B cell (primary cell): ENCODE results near the gene TRDN.

Experiments used
- EZH2 ChIP-seq: IDR thresholded peaks from 2 replicates; pipeline ENCODE4 v1.6.1; 2012; ENCODE audit warnings: borderline replicate concordance, low read depth, mild to moderate bottlenecking, moderate library complexity, low read length; ENCODE audit not compliant: insufficient read depth, poor library complexity, severe bottlenecking
- TF ChIP-seq, protein P1 (sequence below): fragments of 200-600 bp; IDR thresholded peaks from one replicate; pipeline ENCODE4 v1.8.0; 2022; ENCODE audit warnings: antibody characterized with exemption, mild to moderate bottlenecking

- TF ChIP-seq, protein P1, sequence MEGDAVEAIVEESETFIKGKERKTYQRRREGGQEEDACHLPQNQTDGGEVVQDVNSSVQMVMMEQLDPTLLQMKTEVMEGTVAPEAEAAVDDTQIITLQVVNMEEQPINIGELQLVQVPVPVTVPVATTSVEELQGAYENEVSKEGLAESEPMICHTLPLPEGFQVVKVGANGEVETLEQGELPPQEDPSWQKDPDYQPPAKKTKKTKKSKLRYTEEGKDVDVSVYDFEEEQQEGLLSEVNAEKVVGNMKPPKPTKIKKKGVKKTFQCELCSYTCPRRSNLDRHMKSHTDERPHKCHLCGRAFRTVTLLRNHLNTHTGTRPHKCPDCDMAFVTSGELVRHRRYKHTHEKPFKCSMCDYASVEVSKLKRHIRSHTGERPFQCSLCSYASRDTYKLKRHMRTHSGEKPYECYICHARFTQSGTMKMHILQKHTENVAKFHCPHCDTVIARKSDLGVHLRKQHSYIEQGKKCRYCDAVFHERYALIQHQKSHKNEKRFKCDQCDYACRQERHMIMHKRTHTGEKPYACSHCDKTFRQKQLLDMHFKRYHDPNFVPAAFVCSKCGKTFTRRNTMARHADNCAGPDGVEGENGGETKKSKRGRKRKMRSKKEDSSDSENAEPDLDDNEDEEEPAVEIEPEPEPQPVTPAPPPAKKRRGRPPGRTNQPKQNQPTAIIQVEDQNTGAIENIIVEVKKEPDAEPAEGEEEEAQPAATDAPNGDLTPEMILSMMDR = no peak
- TF ChIP-seq EZH2 = no peak
Observed at GRCh38 chr6:123641497-123641896, 4.7 kb upstream of the TRDN start.
